Renal cortex interstitium (tissue), 11 donors: ENCODE data around the gene TMEM38B. TPM values are rescaled to one million over a fixed set of nuclear protein-coding genes. Genes with fewer than 3 reads are reported as not detected.
"Not testable (repeated sequence)": the region's sequence is repeated elsewhere in the genome, so short reads cannot be mapped to it uniquely, and the experiment has no call there.

Source experiments
- DNase-seq, 11 donors: peaks; one replicate each; pipeline ENCODE4 v3.0.0-alpha.2; 2013; ENCODE audit warnings: low read depth in 9 of 11, low spot score in 4 of 11; ENCODE audit errors: extremely low read depth in 1 of 11
- polyA plus RNA-seq, 3 donors: library from polyadenylated mRNA; unstranded; fragments of 120-200 nt; gene quantifications; one replicate each; pipeline ENCODE4 v1.2.1, GENCODE V29; 2013; ENCODE audit not compliant: insufficient read length in 3 of 3

TMEM38B gene
- polyA plus RNA-seq, 3 donors, result 38.4 to 47.0 (median 43.5) TPM

DNA sequence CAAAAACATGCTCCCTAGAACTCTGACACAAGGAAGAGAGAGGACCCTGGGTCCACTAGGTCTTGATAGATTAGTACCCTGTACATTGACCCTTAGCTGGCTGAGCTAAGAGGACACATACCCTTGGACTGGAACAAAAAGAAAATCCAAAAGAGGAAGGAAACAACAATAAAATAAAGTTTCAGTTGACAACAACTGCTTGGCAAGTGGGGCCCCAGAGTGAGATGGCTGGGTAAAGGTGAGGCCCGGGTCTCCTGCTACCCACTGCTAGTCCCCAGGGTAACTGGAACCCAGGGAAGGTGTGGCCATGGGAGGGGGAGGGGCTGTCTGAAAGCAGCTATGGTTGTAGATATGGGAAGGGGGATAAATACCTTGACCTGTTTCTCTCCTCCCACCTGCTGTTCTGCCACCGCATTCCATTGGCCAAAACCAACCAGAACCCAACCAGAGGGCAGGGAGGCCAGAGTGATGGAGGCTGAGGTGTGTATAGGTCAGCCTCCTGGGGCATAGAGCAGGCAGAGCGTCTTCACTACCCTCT lies 20.4 kb upstream of the TMEM38B start:
- DNase-seq, result no peak

DNA sequence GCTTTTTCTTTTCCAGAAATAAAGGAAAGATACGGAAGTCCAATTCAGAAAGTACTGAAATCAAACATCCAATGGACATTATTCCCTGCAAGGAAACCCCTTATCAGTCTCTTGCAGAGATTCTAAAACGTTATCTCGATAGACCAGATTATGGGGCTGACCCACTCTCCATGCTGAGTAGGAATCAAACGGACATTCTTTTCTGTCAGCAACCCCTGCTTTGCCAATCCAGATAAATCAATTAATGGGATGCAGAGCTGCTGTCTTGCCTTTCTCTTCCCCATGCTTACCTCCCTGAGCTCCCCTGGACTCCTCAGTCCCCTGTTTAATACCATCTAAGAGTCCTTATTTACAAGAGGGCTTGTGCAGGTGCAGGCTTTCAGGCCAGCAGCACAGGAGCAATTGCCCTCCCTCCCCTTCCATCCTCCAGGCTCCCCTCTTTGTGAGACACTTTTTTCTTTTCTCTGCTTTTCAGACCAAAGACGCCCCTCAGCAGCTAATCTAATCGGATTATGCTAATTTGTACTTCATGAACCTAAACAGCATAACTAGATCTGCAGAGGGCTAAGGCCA lies 17.9 kb upstream of the TMEM38B start:
- DNase-seq, result no peak

DNA sequence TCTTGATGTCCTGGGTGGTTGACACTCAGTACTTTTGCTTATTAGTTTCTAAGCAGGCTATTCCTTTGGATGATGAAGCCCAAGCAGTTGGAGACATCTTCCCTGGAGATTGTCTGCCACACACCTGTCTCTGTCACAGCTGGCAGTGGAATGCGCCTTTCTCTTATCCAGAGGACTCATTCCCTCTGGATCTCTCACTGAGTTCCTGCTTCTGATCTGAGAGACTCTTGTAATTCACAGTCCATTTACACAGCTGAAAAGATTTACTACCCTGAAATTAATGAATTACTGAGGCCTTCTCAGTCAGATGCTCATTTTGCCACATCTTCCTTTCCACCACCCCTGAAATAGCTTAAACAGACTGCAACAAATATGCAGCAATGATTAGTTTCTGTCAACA lies 16.2 kb upstream of the TMEM38B start:
- DNase-seq, result no peak

DNA sequence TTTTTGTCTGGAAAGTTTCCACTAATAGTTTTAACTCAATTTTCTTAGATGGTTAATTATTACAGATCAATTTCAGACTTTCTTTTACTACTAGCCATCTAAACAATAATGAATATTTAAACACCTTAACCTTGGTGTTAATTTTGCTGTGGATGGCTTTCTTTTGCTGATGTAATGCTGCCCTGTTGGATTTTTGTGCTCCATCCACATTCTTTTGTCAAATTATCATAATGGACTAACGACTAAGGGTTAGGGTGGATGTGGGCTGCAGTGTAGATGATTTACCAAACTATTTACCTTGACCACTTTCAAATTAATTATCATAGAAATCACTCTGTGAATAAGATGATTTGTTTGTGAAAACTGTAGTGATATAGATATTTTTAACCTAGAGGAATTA lies 15.6 kb upstream of the TMEM38B start:
- no peak for DNase-seq

DNA sequence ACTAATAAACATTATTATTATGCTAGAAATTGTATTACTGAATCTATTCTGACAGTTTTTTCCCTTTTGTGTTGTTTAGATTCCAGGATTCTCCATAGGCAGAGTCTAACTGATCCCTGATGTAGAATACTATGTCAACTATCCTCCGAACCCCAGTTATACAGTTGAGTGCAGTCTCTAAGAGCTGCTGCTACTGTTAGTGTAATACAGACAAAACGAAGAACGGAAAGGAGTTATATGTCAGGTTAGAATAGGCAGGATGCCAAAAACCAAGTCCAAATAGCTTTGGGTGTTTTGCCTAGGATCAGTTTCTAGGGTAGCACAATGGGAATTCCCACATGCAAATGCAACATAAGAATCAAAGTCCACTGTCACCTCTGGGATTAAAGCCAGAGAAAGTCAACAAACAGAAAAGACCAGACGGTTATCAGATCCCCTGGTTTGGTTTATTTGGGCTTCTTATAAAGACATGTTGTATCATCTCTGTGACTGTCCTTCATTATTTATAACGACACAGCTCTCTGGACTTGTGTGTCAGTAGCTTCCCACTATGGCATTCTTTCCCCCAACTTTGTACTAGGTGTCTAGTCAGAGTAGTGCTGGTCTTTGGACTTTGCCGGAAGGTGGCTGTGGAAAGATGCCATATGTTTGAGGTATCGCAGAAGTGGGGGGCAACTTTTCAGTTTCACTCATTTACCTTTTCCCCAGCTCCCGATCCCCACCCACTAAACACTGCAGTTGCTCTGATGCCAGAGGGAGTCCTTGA lies 14.9 kb upstream of the TMEM38B start:
- DNase-seq, result no peak

DNA sequence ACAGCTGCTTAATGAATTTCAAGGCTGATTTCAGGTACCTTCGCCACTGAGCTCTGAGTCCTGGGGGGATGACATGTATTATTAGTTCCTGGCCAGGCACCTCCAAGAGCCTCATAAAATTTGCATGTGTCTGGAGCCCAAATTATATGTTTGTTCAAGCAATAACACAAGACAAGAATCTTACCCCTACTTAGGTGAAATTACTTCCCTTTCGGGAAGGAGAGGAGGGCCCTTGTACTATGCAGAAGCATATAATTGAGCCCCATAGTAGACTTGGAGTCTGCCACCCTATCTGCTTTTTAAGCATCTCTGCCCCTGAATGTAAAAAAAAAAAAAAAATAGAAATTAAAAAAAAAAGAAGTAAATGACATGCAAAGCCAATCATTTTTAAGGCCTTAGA lies 13.0 kb upstream of the TMEM38B start:
- no peak for DNase-seq

DNA sequence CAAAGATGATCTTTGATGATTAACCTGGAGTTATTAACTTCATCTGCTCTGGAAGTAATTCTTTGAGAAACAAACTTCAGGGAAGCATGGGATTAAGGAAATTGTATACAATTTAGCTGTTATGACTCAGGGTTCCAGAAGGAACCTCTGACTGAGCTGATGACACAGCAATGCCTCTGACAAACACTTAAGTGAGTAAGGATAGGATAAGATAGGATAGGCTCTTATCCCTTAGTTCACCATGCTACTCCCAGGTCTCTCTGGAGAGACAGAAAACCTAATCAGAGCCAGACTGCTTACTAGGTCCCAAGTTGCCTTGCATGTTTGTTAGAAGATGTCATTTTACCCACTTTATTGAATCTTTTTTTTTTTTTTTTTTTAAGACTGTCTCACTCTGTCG lies 12.6 kb upstream of the TMEM38B start:
- no peak for DNase-seq

DNA sequence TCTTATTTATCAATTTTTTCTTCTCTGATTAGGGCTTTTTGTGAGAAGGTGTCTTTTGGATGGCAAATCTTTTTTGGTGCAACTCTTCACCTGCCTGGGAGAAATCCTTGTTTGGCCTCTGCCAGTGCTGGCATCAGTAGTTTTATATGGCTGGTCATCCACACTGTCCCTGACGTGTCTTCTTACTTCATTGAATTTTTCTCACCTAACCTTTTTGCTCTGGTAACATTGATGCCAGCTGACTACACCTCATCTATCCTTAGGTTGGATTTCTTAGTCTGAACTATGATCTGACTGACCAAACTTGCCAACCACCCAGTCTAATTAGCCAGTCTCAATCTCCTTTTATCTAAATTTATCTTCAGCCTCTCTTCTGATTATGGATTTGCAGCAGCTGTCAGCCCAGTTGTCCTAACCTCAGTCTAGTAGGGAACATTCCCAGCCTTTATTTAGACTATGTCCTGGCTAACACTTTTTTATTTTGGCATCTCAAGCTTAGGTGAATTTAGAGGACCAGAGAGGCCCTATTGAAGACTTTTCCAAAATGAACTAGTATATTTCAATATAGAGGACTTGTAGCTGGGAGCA lies 10.6 kb upstream of the TMEM38B start:
- DNase-seq, result no peak

DNA sequence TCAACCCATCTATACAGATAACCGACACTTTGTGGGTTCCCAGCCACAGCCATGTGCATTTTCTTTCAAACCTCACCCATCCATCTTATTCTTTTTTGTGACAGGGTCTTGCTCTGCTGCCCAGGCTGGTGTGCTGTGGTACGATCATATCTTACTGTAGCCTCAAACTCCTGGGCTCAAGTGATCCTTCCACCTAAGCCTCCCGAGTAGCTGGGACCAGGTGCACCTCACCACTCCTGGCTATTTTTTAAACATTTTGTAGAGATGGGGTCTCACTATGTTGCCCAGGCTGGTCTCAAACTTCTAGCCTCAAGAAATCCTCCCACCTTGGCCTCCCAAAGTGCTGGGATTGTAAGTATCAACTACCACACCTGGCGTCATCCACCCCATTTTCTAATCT lies 7.4 kb upstream of the TMEM38B start:
- DNase-seq, result no peak

DNA sequence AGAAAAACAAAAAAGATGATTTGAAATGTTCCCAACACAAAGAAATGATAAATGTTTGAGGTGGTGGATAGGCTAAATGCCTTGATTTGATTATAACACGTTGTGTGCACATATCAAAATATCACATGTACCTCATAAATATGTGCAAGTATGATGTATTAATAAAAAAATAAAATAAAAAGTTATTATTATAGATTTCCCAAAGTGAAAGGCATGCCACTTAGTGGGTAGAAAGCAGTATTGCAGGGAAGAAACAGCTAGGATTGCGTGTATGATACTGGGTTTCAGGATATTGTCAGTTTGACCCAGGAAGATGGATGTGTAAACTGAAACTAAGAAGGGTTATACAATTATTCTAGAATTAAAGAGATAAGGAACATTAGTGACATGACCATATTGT lies 3.6 kb upstream of the TMEM38B start:
- no peak for DNase-seq

DNA sequence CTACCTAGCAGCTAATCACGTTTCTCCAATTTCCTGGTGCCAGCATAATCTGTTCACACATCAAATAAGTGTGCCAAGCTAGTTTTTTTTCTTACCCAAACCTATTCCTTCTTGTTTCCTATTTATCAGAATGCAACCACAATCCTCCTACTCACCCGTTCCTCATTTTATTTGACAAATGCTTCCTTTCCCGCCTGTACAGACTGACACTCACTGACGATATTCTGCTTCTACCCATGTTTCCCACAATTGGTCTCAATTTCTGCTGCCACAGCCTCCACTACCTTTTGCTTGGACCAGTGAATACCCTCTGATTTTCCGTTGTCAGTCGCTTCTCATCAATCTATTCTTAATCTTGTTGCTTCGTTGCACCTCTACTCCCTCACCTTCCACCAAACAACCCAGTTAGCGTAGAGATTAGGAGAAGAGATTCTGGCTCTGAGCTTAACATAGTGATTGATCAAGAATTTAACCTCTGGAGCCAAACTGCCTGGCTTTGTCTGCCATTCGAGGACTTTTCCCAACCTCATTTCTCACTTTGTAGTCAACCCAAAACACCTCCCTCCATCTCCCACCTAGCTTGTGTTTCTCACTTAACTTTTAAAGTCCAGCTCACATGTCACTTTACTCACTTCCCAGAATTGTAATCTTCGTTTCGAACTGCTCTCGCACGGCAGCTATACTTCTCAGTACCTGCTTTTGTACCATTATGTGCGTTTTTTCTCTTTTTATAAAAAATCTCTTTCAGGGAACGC lies 729 bp upstream of the TMEM38B start:
- DNase-seq, result peak in 1 of 11 donors; percentile 54

DNA sequence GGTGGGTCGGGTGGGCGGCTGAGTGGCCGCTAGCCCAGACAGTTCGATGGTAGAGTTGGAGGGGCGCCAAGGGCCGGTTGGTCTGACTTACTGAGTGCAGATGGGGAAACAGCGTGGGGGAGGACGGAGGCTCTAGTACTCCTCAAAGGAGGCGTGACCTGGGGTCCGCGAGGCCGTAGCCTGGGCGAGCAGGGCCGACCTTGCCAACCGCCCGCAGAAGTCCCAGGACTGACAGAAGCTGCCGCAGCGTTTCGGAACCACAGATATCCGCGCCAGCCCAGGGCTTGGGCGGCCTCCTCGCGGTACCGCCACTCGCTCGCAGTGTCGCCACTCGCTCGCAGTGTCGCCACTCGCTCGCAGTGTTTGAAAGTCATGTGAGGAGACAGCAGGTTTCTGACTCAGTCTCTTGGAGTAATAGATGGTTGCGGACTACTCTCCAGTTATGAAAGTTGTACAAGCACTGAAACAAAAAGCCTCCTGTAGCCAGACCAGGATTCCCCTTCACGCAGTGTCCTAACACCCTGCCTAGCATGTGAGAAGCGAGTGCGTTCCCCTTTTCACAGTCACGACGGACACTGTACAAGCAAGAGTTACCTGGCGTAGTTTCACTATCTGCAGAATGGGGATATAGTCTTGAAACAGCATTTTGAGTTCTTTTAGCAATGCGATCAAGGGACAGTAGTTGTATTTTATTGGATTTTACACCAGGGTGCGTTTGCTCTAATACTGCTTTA lies 674 bp downstream of the TMEM38B start:
- DNase-seq, result peak in 8 of 11 donors; percentile 36 to 54 (median 45)

DNA sequence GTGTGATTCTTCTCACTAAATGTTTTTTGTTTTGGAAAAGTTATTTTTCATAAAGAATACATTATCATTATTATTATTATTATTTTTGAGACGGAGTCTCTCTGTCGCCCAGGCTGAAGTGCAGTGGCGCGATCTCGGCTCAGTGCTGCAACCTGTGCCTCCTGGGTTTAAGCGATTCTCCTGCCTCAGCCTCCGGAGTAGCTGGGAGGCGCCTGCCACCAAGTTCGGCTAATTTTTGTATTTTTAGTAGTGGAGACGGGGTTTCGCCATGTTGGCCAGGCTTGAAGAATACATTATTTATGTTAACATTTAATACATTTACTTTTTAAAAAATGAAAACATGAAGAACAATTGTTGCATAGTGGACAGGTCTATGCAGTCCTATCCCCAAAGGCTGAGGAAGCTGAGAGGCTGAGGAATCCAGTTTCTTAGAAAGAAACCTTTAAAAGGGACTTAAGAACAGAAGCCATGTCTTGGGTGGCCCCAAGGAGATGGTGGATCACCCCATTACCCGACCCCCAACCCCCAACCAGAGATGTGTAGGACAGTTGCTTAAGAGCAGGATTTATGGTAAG lies 2.0 kb downstream of the TMEM38B start:
- no peak for DNase-seq

DNA sequence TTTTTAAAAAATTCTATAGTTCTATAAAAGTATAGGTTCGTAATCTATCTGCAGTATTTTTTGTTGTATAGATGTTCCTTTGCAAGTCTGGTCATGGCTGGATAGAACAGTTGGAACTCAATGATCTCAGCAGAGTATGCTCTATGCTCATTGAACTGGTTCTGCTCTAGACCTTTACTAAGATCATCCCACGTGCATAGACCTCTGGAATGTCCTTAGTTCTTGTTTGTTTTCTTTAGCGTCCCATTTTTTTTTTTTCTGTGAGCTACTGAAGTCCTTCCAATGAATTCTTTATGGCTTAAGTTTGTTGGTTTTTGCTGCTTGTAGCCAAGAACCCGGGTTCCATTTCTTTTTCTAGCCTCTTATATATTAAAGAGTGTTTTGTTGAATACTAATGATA lies 3.5 kb downstream of the TMEM38B start:
- DNase-seq, result no peak

DNA sequence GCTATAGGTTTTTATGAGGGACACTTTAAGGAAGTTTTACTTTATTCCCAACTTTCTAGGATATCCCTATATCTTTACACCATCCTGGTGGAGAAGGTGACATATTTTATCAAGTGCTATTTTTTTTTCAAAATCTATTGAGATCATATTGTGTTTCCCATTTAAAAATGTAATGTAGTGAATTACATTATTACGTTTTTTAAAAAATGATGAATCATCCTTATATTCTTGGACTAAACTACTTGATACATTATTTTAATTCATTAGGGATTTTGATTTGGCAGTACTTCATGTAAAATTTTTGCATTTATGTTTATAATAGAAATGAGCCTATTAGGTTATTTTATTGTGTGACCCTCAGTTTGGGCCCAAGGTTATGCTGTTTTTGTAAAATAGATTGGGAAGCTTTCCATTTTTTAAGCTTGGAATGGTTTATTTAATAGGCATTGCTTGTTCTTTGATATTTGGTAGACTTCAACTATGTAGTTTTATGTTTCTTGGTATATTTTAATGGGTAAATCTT lies 4.1 kb downstream of the TMEM38B start:
- no peak for DNase-seq

DNA sequence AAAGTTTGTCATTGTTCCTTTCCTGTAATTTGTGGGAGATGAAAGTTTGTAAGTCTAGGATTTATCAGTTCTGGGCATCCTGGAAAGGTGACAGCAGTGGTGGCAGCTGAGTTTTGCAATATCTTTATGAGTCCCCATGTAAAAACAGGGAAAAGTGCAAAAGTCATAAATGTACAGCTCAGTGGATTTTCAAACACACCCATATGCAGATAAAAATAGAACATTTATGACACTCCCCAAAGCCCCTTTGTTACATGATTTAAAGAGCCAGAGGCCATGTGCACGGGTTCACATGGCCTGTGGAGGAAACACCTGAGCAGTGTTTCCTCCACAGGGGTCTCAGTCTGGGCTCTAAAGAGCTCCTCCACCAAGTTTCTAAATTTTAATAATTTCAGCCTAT lies 6.3 kb downstream of the TMEM38B start:
- no peak for DNase-seq

DNA sequence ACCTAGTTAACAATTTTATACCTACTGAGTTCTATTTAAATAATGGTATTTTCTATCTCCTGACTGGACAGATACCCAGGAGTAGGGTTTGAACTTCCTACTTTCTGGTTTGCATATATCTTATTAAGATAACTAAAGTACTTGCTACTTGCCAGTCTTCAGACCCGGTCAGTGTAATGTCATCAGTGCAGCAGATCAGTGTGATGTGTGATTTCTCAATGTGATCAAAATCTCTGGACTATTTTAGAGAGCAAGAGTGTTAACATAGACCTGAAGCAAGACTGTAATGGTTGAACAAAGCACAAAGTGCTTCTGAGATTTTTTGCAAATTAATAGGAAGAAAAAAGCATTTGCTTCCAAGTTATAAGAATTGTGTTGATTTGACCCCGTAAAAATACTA lies 6.8 kb downstream of the TMEM38B start:
- DNase-seq, result no peak

DNA sequence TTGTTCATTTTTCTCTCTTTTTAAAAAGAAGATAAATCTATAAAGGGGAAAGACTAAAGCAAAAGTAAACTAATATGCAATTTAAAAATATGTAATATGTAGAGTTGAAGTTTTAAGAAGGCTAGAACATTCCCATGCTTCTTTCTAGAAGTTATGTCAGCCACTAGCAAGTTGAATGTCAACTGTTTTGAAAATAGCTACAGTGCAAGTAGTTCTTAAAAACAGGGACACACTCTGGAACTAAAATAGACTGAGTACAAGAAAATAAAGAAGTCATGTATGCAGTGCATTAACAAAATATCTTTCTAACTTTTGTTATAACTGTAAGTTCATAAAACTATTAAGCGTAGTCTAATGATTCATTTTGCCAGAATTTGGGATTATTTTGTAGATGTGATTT lies 7.9 kb downstream of the TMEM38B start:
- no peak for DNase-seq

DNA sequence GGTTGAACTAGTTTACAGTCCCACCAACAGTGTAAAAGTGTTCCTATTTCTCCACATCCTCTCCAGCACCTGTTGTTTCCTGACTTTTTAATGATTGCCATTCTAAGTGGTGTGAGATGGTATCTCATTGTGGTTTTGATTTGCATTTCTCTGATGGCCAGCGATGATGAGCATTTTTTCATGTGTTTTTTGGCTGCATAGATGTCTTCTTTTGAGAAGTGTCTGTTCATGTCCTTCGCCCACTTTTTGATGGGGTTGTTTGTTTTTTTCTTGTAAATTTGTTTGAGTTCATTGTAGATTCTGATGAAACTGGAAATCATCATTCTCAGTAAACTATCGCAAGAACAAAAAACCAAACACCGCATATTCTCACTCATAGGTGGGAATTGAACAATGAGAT lies 9.3 kb downstream of the TMEM38B start:
- not testable (repeated sequence) for DNase-seq
